ENCODE measurements around the gene IPO13.

IPO13 gene

GRCh38 chr1:43931711-43932660, 14.8 kb upstream of the IPO13 start:
- no peak for DNase-seq

DNA sequence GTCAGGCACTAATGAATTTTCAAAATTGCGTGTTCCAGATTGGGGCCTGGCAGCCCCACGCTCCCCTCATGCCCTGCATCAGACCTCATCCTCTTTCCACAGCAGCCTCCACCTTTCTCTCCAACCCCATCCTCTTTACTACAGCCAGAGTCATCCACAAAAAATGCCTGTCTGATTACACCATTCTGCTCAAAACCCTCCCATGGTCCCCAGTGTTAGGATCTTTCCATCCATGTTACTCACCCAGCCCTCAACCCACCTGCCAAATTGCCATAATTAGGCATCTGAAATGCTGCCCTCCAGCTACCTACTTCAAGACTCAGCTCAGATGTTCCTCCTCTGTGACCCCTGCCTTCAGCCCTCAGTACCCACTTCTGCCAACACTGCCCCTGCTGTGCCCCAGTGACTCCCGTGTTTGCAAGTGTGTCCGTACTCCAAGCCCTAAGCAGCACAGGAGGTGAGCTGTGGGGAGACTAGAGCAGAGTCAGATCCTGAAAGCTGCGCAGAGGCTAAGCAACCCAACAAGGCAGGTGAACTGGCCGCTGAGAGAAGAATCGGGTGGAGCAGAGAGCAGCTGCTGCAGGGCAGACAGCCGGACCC, 13.9 kb upstream of the IPO13 start:
- no peak for DNase-seq

GRCh38 chr1:43933386-43934100, 13.2 kb upstream of the IPO13 start, which contains the start of gene ARTN:
Gene ARTN (plus strand): TSS chr1:43933801. CDS start chr1:43935657, 1,856 bp downstream.
- no peak for DNase-seq

GRCh38 chr1:43934101-43934985, 12.4 kb upstream of the IPO13 start:
- peak; percentile 54 for DNase-seq

GRCh38 chr1:43934986-43935324, 11.8 kb upstream of the IPO13 start:
- DNase-seq, result no peak

GRCh38 chr1:43935711-43936427, 10.9 kb upstream of the IPO13 start:
- no peak for DNase-seq

DNA sequence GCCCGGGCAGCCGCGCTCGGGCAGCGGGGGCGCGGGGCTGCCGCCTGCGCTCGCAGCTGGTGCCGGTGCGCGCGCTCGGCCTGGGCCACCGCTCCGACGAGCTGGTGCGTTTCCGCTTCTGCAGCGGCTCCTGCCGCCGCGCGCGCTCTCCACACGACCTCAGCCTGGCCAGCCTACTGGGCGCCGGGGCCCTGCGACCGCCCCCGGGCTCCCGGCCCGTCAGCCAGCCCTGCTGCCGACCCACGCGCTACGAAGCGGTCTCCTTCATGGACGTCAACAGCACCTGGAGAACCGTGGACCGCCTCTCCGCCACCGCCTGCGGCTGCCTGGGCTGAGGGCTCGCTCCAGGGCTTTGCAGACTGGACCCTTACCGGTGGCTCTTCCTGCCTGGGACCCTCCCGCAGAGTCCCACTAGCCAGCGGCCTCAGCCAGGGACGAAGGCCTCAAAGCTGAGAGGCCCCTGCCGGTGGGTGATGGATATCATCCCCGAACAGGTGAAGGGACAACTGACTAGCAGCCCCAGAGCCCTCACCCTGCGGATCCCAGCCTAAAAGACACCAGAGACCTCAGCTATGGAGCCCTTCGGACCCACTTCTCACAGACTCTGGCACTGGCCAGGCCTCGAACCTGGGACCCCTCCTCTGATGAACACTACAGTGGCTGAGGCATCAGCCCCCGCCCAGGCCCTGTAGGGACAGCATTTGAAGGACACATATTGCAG, 10.2 kb upstream of the IPO13 start:
- no peak for DNase-seq

DNA sequence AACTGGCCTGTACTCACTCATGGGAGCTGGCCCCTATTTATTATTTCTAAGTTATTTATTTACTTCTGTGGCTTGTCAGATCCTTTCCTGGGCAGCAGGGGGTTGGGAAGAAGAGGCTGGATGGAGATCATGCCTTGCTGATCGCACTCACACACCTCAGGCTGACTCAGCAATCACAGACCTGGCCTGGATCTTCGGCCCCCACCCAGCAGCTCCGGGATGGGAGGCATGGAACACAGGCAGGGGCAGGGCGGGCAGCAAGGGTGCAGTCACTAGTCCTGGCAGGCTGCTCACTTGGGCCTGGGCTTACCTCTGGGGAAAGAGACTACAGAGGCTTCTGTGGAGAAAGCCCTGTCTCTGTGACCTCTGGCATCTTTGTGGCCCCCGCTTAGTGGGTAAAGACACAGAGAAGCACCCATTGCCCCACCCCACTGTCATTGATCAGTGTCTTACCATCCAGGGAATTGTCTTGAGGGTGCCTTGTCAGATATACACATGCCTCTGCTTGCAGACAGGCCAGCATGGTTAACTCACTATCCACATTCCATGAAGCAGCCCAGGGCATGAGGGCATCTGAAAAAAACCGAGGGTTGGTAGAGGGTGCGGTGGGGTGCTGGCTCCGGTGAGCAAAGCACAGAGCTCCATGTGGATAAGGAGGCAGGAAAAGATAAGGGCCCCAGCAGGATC, 9.4 kb upstream of the IPO13 start:
- no peak for DNase-seq

DNA sequence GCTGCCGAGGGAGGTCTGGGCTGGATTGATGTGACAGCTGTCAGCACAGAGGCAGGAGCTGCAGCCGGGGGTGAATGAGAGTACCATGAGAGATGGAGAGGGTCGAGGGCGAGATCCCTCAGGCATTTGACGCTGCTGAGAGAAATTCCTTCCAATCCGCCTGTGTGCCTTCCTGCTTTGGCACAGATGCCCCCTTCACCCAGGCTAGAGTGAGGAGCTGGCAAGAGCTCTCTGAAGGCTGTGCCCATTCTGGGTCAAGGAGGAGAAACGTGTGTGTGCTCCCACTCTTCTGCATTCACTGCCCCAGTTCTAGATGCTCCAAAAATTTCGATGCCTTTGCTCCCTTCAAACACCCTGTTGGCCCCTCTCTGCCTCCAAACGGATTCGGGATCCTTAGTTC, 8.4 kb upstream of the IPO13 start:
- no peak for DNase-seq

GRCh38 chr1:43938892-43939587, 7.7 kb upstream of the IPO13 start:
- no peak for DNase-seq

DNA sequence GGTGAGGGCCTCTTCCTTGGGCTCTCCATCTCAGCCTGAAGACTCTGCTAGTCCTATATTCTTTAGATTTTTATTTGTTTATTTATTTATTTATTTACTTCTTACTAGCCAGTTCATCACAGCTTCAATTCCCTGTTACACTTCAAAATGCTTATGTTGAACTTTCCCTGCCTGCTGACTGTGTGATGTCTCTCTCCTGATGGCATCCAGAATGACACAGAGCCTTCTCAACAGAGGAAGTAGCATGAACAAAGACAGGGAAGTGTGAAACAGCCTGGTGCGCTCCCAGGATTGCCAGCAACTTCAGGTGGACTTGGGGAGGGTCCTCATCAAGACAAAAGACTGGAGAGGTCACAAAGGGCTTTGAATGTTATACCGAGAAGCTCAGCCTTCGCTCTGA, 4.3 kb upstream of the IPO13 start:
- no peak for DNase-seq

GRCh38 chr1:43944860-43945259, 1.9 kb upstream of the IPO13 start:
- no peak for DNase-seq

- DNase-seq, result no peak
Measured at GRCh38 chr1:43945674-43946235, 995 bp upstream of the IPO13 start.

GRCh38 chr1:43947061-43947873, 517 bp downstream of the IPO13 start:
- no peak for DNase-seq

DNA sequence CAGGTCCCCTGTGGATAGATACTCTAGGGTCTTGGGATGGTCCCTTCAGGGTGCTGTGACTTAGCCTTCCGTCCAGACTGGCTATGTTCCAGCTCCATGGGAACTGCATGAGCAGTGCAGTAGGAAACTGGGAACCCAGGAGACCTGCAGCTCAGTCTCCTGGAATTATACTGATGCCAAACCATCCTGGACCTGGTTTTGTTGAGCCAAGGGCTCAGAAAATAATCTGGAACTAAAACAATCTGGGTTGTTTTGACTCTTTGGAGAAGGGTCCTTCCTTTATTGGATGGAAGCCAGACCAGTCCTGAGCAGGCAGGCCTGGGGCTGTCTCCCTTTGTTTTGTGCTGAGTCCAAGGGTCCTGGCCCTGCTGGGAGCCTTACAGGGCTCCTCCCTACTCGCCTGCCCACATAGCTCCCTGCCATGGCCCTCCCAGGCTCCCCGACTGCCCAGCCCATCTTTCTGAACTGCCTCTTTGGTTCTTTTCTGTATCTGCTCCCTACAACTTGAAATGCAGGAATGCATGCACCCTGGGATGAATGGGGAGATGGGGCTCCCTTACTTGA, 1.2 kb downstream of the IPO13 start:
- no peak for DNase-seq

DNA sequence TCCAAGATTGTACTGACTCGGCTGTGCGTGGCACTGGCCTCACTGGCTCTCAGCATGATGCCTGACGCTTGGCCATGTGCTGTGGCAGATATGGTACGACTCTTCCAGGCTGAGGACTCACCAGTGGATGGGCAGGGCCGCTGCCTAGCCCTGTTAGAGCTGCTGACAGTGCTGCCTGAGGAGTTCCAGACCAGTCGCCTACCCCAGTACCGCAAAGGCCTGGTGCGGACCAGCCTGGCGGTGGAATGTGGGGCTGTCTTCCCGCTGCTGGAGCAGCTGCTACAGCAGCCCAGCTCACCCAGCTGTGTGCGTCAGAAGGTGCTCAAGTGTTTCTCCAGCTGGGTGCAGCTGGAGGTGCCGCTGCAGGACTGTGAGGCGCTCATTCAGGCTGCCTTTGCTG, 2.9 kb downstream of the IPO13 start:
- DNase-seq, result no peak

DNA sequence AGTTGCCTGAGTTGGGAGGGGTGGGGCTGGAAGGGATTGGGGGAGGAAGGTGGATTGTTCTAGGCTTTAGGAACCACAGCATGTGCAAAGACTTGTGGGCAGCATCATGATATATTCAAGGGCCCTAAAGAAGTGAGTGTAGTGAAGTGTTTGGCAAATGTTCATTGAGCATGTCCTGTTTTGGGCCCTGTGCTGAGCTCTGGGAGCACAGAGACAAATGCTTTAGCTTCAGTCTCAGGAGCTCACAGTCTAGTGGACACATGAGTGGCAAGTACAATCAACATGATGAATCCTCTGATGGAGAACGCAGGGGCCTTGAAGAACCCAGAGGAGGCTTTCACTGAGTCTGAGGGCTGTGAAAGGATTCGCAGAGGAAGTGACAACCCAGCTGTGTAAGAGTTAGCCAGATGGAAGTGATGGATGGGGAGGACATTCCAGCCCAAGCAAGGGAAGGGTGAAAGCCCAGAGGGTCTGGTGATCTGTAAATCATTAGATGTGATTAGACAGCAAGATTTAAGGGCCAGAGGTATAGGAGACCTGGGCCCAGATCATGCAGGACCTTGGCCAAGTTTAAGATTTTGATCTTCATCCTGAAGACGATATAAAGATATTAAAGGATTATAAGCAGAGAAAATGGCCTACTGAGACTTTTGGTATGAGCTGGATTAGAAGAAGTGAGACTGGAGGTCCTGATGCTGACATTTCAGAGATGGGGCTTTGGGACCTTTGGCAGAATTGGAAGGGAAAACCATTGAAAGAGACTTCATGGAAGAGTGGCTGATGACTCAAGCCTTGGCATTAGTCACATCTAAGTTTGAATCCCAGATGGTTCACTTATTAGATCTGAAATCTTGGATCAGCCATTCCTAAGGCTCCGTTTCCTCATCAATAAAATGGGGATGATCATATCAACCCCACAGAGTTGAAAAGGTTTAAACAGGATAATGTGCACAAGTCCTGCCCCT, 4.6 kb downstream of the IPO13 start:
- DNase-seq, result no peak

All from activated CD8-positive, alpha-beta memory T cell treated with anti-CD3 and anti-CD28 coated beads, Interleukin-2, amount 50 U/mL, for 4 hours (primary cell).